Measurements from ENCODE around the gene HES1.

Gene HES1

DNA sequence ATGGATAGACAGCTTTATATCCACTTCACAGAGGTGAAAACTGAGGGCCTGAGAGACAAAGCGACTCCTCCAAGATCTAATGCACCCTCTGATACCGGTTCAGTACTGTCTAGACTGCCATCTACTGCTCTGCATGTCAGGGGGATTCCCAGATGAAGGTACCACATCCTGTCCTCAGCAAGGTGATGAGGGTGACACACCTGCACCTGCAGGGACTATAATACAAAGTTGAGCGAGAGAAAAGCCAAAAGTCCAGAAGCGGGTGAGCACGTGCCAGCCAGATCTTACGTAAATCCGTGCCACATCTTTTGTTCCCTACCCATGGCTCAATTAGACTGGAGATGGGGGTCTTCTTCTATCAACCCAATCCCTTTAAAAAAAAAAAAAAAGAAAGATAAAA lies 32.4 kb upstream of the HES1 start:
- DNase-seq: peak in 2 of 5 experiments; percentile 9 to 21

DNA sequence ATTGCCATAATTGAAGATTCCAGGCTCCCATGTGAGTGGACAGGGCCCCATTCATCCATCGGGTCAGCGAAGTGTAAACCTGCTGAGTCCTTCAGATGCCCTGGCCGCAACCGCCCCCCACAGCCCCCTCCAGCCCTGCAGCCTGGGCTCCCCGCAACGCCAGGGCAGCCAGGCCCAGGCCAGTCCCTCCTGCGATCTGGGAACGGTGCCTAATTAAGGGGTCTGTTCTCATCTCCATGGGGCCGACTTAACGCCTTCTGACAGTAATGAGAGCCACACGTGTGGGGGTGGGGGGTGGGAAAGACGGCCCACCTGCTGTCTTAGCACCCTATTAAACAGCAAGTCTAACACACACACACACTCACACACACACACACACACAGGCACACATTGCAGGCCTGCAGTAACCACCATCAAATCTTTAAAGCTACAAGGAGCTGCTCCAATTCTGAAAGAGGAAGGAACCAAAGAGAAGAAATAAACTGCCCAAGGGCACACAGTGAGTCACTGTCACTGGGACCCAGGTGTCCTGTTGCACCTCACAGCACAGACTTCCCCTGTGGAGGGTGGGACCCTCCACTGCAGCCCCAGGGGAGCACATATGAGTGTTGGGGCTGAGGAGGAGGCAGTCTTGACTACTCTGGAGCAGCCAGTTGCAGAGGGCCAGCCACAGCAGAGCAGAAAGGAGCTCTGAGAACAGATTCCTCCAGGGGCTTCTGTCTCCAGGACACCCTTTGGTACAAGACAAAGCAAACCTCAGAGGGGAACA lies 31.8 kb upstream of the HES1 start:
- DNase-seq: peak in 1 of 5 experiments; percentile 14

GRCh38 chr3:194105292-194105691 lies 30.7 kb upstream of the HES1 start:
- DNase-seq: no peak

GRCh38 chr3:194107107-194107506 lies 28.8 kb upstream of the HES1 start:
- DNase-seq: peak in 1 of 5 experiments; percentile 4

- no peak for DNase-seq
These were observed 26.6 kb upstream of the HES1 start for GRCh38 chr3:194109192-194109863.

DNA sequence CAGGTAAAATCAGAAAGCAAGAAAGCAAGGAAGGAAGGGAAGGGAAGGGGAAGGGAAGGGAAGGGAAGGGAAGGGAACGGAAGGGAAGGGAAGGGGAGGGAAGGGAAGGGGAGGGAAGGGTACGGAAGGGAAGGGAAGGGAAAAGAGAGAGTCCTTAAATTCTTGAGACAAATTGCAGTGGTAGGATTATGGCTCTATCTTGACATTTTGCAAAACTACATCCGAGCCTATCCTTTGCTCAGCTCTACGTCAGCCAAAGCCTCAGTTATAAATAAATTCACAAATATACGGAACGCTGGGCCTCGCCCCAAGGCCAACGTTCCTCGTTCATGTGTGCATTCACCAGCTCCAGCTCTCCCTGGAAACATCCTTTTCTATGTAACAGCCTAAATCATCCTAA lies 25.5 kb upstream of the HES1 start:
- DNase-seq: no peak

- DNase-seq: no peak
These were observed 24.6 kb upstream of the HES1 start for GRCh38 chr3:194111336-194111735.

GRCh38 chr3:194112120-194113106 lies 23.5 kb upstream of the HES1 start:
- DNase-seq: no peak

DNA sequence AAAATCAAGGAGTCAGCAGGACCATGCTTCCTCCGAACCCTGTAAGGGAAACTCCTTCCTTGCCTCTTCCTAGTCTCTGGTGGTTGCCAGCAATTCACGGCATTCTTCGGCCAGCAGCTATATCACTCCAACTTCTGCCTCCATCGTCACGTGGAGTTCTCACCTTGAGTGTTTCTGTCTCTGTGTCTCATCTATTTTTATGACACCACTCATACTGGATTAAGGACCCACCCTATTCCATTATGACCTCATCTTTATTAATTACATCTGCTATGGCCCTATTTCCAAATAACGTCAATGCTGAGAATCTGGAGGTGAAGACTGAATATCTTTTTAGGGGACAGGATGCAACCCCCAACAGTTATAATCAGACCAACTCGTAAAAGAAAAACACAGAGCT lies 21.8 kb upstream of the HES1 start:
- DNase-seq: no peak

GRCh38 chr3:194117104-194117845 lies 18.7 kb upstream of the HES1 start:
- no peak for DNase-seq

DNA sequence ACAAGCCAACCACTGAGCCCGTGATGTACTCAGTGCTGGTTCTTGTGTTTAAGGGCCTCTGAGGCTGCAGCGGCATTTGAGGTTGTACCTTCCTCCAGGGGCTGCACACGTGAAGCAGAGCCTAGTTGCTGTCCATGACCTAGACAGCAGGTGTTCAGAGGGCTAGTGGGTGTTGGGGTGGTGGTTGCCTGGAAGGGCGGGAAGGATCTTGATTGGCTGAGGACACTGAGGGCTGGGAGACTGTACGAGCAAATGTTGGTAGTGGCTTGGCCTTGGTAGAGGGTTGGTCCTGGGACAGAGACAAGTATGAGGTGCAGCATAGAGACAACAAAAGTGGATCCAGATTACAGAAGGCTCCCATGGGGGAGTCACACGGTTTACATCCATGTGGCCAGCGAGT lies 17.0 kb upstream of the HES1 start:
- DNase-seq: no peak

DNA sequence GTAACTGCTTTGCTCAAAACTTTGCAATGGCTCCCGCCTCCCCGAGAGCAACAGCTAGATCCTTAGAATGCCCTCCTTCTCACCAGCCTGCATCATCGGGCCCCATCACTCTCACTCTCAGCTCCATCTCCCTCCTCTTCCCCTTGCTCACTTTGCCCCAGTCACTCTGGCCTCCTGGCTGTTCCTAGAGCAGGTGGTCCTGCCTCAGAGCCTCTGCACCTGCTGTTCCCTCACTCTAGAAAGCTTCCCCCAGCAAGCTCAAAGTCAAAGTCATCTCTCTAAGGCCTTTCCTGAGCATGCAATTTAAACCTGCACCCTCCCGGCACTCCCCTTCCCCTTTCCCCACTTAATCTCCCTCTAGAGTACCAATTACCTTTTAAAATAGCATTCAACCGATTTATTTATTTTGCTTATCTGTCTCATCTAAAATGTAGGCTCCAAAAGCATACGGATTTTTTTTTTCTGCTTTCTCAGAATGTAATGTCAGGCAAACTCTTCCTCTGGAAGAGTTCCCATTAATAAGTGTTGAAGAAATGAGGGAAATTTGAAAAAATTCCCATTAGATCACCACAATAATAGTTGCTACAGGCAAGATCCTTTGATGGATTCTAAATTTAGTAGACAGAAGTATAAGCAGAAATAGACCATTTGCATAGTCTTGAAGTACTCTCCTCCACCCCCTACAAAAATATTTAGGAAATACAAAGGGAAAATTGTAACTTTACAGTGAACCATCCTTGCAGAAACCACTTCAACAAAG lies 15.9 kb upstream of the HES1 start:
- no peak for DNase-seq

DNA sequence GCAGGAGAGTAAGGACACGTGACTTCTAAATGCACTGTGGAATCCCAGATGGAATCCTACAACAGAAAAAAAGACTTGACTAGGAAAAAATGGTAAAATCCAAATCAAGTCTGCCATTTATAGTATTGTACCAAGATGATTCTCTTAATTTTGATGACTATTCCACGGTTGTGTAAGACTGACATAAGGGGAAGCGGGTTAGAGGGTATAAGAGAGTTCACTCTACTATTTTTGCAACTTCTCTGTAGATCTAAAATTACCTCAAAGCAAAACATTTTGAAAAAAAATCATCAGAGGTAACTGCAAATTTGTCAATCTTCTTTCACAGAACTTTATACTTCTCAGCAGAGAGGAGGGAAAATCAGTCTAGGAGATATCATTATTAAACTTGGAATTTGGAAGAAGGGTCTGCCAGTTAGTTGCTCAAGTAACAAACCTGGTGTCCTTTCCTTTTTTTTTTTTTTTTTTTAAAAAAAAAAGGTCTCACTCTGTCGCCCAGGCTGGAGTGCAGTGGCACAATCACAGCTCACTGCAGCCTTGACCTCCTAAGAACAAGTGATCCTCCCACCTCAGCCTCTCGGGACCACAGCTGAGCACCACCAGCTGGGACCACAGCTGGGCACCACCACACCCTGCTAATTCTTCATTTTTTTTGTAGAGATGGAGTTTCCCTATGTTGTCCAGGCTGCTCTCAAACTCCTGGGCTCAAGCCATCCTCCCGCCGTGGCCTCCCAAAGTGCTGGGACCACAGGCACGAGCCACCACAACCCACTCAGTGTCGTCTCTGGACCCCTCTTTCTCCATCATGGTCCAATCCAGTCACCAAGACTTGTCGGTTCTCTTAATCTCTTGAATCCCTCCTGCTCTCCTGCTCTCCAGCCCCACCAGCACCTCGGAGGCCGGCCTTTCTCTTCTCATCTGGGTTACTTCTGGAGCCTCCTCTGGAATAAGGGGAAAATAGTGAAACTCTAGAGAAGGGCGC lies 14.9 kb upstream of the HES1 start:
- DNase-seq: no peak

DNA sequence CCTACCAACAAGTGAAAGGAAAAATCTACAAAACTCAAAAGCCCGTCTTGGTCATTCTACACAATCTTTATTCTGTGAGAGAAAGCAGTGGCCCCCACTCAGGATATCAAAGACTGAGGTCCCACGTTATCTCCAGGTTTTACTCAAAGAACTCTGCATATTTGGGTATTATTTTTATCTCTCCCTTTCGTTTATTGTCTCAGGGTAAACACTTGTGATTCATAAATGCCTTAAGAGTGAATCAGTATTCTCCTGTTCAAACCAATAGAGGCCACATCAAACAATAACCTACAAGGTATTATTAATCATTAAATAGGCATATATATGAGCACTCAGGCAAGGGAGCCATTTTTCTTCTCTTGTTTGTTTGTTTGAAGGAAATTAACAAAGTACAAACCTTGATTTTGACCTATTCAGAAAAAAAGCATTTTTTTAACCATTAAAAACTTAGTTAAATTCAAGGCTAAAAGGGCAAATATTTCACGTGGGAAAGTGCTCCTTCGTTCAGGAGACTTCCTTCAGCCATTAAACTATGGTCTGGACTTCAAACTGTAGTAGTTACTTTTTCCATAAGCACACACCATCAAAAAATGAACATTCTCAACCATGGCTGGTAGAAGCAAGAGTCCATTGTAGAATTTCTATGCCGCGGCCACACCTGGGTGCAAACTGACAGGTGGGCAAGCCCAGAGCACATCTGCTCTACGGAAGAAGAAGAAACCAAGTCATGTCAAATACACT lies 13.9 kb upstream of the HES1 start:
- no peak for DNase-seq

DNA sequence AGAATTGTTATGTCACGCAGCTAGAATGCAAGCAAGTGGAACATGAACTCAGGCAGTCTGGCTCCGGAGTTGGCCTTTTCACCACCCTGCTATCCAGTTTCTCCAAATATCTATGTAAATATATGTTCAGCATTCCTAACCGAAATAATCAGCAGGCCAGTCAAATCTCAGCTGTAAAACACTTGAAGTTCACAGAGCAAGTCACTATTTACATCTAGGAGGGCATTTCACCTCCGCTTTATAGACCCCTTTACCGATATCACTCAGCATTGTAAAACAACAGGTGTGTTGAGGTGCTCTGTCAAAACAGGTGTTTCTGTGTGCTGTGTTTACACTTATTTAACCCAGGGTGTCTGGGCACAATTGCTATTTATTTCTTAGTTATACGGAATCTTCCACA lies 12.2 kb upstream of the HES1 start:
- no peak for DNase-seq

DNA sequence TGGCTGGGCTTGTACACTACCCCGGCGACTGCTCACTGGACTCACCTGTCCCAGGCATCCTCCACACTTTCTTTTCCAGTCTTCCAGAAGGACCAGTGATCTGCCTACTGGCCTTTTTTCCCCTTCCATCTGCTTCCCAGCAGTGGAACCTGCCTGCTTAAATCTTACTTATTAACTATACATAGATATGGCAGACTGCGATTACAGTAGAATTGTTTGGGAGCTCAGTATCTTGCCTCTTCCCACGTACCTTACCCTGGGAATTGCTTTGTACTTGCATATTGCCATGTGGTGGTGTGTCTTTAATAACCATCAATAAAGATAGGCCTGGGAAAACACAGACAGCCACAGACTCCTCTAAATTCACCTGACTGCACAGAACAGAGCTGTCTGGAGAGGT lies 11.8 kb upstream of the HES1 start:
- DNase-seq: no peak

GRCh38 chr3:194125442-194125841 lies 10.5 kb upstream of the HES1 start:
- DNase-seq: no peak

DNA sequence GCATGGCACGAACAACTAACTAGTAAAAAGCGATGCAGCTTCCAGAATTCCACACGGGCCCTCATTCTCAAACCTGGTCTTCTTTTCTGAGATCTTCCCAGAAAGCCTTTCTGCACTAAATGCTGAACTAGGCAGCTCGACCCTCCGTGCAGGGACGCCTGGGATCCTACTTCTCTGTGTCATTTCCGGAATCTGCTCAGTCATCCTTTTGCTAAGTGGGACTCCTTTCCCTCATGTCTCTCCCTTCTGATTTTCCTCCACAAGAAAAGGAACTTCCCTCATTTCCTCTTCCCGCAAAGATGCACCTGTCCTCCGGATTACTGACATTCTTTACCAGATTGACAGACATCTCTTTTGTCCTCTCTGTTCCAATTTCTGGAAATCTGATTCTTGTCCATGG lies 9.2 kb upstream of the HES1 start:
- DNase-seq: no peak

GRCh38 chr3:194128202-194128918 lies 7.6 kb upstream of the HES1 start:
- peak in 1 of 5 experiments; percentile 18 for DNase-seq
